ENCODE measurements around the gene PID1. TPM values are rescaled to one million over a fixed set of nuclear protein-coding genes. Genes with fewer than 3 reads are reported as not detected.

Gene PID1
- total RNA-seq, 4 donors from 2014 or later = 15.0 to 64.4 (median 32.5) TPM

DNA sequence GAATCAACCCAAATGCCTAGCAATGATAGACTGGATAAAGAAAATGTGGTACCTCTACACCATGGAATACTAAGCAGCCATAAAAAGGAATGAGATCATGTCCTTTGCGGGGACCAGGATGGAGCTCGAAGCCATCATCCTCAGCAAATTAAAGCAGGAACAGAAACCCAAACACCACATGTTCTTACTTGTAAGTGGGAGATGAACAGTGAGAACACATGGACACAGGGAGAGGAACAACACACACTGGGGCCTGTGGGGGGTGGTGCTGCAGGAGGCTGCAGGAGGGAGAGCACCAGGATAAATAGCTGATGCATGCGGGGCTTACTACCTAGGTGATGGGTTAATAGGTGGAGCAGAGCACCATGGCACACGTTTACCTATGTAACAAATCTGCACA is 8.4 kb upstream of the PID1 start:
- no peaks in the 10 kb centered on the region for H3K9me3 ChIP-seq
- no peaks in the 10 kb centered on the region for H3K36me3 ChIP-seq
- H3K4me3 ChIP-seq = no peak overlapping the region
- no peak for DNase-seq
- TF ChIP-seq, protein P1, sequence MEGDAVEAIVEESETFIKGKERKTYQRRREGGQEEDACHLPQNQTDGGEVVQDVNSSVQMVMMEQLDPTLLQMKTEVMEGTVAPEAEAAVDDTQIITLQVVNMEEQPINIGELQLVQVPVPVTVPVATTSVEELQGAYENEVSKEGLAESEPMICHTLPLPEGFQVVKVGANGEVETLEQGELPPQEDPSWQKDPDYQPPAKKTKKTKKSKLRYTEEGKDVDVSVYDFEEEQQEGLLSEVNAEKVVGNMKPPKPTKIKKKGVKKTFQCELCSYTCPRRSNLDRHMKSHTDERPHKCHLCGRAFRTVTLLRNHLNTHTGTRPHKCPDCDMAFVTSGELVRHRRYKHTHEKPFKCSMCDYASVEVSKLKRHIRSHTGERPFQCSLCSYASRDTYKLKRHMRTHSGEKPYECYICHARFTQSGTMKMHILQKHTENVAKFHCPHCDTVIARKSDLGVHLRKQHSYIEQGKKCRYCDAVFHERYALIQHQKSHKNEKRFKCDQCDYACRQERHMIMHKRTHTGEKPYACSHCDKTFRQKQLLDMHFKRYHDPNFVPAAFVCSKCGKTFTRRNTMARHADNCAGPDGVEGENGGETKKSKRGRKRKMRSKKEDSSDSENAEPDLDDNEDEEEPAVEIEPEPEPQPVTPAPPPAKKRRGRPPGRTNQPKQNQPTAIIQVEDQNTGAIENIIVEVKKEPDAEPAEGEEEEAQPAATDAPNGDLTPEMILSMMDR (IDR thresholded peaks at IDR 0.05) = no peak
- TF ChIP-seq POLR2A (IDR thresholded peaks at IDR 0.05) = no peak
- no peak overlapping the region for H3K27ac ChIP-seq
- H3K4me1 ChIP-seq = no peaks in the 10 kb centered on the region
- no peaks in the 10 kb centered on the region for H3K27me3 ChIP-seq

DNA sequence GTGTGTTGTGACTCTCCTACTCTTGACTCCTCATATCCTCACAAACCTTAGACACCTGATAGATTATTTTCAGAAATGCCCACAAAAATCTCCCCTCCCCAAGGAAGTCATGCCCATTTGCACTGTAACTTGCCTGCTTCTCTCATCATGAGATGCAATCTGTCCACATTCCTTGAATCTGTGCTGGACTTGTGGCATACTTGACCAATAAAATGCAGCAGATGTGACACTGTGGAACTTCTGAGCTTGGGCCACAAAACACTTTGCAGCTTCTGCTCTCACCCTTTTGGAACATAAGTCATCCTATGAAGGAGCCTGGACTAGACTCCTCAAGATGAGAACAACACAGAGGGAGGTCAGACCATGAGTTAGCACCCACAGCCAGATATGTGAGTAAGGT is 4.4 kb upstream of the PID1 start:
- H3K9me3 ChIP-seq = no peaks in the 10 kb centered on the region
- DNase-seq = no peak
- H3K4me1 ChIP-seq = peaks cover 0 to 11% (median 0%) of the 10 kb centered on the region in 4 donors
- TF ChIP-seq, protein P1 (IDR thresholded peaks at IDR 0.05) = no peak
- no peak for TF ChIP-seq POLR2A (IDR thresholded peaks at IDR 0.05)
- H3K27me3 ChIP-seq = no peaks in the 10 kb centered on the region
- H3K27ac ChIP-seq = no peak overlapping the region
- no peaks in the 10 kb centered on the region for H3K36me3 ChIP-seq
- no peak overlapping the region for H3K4me3 ChIP-seq

DNA sequence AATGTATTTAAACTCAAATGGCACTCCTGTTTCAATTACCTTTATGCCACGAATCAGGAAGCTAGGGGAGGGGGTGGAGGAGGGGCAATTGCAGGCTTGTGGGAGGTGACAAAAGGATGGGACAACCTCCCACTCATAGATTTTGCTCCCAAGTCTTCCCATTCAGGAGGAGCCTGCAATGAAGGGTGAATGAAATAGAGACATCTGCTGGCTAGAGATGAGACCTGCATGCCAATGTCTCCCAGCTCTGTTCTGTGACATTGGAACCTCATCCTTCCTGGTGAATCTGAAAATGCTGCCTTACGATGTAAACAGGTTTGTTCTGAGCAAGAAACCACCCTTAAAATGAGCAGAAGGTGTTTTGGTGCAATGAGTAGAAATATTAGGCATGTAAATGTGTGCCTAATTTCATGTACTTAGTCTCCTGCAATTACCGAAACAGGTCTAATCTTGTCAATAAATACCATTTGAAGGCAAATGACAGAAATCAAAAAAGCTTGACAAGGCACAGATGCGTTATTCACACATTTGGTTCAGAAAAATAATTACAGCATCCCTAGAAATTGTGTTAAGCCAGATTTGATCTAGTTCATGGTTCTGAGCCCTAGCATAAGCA is 2.7 kb upstream of the PID1 start:
- no peaks in the 10 kb centered on the region for H3K36me3 ChIP-seq
- H3K9me3 ChIP-seq = no peaks in the 10 kb centered on the region
- TF ChIP-seq POLR2A (IDR thresholded peaks at IDR 0.05) = no peak
- TF ChIP-seq, protein P1 (IDR thresholded peaks at IDR 0.05) = peak in 4 of 6 experiments; percentile 55 to 94 (median 90)
- H3K27me3 ChIP-seq = no peaks in the 10 kb centered on the region
- H3K27ac ChIP-seq = peak overlapping the region in 1 of 4 donors; percentile 47
- peak in 2 of 3 donors; percentile 68 to 78 for DNase-seq
- peaks cover 0 to 16% (median 0%) of the 10 kb centered on the region in 4 donors for H3K4me1 ChIP-seq
- H3K4me3 ChIP-seq = peak overlapping the region in 2 of 4 donors; percentile 35 to 47

DNA sequence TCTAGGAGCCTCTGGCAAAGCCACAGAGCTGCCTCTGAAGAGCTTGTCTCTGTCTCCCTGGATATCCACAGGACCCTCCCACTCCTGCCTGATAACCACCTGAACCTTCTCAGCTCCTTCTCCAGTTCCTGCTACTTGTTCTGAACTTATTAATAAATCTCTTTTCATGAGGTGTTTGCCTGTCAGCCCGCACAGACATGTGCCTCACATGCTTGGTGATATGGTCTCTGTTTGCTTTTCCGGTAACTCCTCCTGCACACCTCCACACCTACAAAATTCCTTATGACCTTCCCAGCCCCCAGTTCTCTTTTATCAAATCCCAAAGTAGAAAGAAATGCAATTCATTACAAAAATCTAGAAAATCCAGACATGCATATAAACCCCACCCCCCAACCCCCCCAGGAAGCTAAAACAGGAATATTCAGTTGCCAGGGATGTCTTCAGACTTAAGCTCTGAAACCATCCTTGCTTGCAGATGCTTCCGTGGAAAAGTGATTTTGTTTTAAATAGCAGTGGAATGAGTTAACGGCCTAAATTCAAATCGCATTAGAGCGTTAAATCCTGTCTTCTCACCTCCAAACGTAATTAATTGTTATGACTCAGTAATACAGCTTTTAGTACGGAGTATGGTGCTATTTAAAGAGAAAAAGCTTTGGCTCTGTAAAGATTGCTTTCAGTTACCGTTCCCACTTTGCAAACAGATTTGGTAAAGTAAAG is 2.1 kb upstream of the PID1 start:
- Histone ChIP-seq H3K27ac (peak overlapping the region in 1 of 4 donors; percentile 47), H3K4me1 (peaks cover 0 to 16% (median 0%) of the 10 kb centered on the region in 4 donors), H3K36me3 (no peaks in the 10 kb centered on the region)

DNA sequence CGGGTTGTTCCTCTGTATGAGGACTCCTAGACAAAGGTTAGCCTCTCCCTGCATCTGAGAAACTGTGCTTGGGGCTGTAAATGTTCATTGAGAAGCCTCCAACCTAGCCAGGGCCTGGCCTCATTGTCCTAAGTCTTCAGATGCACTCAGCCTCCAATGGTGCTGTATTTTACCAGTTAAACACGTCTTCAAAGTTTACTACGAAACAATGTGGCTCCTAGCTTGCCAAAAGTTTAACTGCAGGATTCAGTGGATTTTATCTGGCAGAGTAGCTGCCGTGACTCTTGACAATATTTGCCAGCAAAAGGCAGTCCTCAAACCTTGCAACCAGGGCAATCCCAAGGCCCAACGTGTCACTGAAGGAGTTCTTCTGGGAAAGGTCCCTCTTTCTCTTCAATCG is 1.1 kb downstream of the PID1 start:
- no peaks in the 10 kb centered on the region for H3K27me3 ChIP-seq
- TF ChIP-seq POLR2A (IDR thresholded peaks at IDR 0.05) = no peak
- TF ChIP-seq, protein P1 (IDR thresholded peaks at IDR 0.05) = no peak
- peak overlapping the region in 3 of 4 donors; percentile 6 to 85 (median 83) for H3K4me3 ChIP-seq
- H3K27ac ChIP-seq = peak overlapping the region in 3 of 4 donors; percentile 14 to 39 (median 36)
- H3K36me3 ChIP-seq = no peaks in the 10 kb centered on the region
- peaks cover 0 to 16% (median 0%) of the 10 kb centered on the region in 4 donors for H3K4me1 ChIP-seq
- DNase-seq = no peak
- no peaks in the 10 kb centered on the region for H3K9me3 ChIP-seq

More for the DNA sequence above, 2.1 kb upstream of the PID1 start:
- H3K4me3 ChIP-seq = peak overlapping the region in 2 of 4 donors; percentile 35 to 47
- TF ChIP-seq POLR2A (IDR thresholded peaks at IDR 0.05) = no peak
- TF ChIP-seq, protein P1 (IDR thresholded peaks at IDR 0.05) = no peak
- no peaks in the 10 kb centered on the region for H3K27me3 ChIP-seq
- H3K9me3 ChIP-seq = no peaks in the 10 kb centered on the region
- DNase-seq = no peak
